Lower leg skin (tissue), 4 donors: ENCODE measurements around the gene CLMN. TPM values are rescaled to one million over a fixed set of nuclear protein-coding genes. Genes with fewer than 3 reads are reported as not detected.

ENCODE experiments used
- DNase-seq, 2 donors: peaks; one replicate each; pipeline ENCODE4 v3.0.0-alpha.2; 2019; ENCODE audit warnings: low spot score in 2 of 2
- H3K4me3 ChIP-seq: fragments of 200-600 bp; sonication (generic); 2 replicates; pipeline ENCODE4 v1.5.1; 2017; ENCODE audit warnings: mild to moderate bottlenecking, low read depth; ENCODE audit not compliant: poor library complexity, severe bottlenecking
- POLR2A ChIP-seq, 2 donors: fragments of 450-650 bp; IDR thresholded peaks; one replicate each; pipeline ENCODE4 v1.6.1; 2016 to 2017; ENCODE audit warnings: antibody characterized with exemption in 2 of 2, mild to moderate bottlenecking in 1 of 2, moderate library complexity in 1 of 2
- WGBS, 2 donors: methylation state at CpG; one replicate each; pipeline ENCODE4 v1.1.5; 2018; 5-methylcytosine and 5-hydroxymethylcytosine counted together
- intact Hi-C: fragments of 100-400 bp; cut with DNase I; formaldehyde crosslinking; loops from one replicate; pipeline ENCODE4 v1.15.0; 2023; ENCODE audit warnings: low total_unique reads
- total RNA-seq, 4 donors: library from RNA; depleted of rRNA; stranded (reverse); fragments of >200 nt; gene quantifications; one replicate each; pipeline ENCODE4 v1.1.0, GENCODE V29; 2016
- TF ChIP-seq, protein P1 (sequence below), 3 donors: fragments of 450-650 bp; IDR thresholded peaks; one replicate each; pipeline ENCODE4 v1.5.1; 2016; ENCODE audit warnings: antibody characterized with exemption in 3 of 3, mild to moderate bottlenecking in 3 of 3, moderate library complexity in 2 of 3

CLMN gene
- total RNA-seq, 4 donors from 2014 or later, result 5.6 to 7.6 (median 7.2) TPM

DNA sequence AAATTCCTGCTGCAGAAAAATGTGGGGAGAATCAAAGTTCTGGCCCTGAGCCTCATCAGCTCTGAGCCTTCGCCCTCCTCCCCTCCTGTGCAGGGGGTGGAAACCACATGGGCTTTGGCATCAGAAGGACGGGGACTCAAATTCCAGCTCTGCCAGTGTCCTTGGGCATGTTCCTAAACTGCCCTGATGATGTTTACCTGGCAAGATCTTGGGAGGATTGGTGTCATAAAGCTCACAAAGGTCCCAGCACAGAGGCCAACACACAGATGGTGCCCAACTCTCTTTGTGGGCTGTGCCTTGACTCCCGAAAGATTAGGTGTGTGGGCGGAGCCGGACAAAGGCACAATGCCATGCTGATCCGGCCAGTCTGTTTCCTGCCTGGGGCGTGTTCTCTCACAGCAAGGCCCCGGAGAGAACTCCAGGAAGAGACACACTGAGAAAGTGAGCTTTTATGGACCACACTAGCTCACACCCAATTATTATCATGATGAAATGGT lies 20.5 kb upstream of the CLMN start:
- WGBS, 2 donors, result 25 to 26% methylated on average over 7 to 8 of the region's 8 CpGs
- DNase-seq, result no peak
- intact Hi-C loops, result loop anchor here (5.0 kb wide), 1 partner anchor 272 kb away; no protein-coding TSS in a partner anchor
- TF ChIP-seq, protein P1, sequence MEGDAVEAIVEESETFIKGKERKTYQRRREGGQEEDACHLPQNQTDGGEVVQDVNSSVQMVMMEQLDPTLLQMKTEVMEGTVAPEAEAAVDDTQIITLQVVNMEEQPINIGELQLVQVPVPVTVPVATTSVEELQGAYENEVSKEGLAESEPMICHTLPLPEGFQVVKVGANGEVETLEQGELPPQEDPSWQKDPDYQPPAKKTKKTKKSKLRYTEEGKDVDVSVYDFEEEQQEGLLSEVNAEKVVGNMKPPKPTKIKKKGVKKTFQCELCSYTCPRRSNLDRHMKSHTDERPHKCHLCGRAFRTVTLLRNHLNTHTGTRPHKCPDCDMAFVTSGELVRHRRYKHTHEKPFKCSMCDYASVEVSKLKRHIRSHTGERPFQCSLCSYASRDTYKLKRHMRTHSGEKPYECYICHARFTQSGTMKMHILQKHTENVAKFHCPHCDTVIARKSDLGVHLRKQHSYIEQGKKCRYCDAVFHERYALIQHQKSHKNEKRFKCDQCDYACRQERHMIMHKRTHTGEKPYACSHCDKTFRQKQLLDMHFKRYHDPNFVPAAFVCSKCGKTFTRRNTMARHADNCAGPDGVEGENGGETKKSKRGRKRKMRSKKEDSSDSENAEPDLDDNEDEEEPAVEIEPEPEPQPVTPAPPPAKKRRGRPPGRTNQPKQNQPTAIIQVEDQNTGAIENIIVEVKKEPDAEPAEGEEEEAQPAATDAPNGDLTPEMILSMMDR (IDR thresholded peaks at IDR 0.05), result no peak
- TF ChIP-seq POLR2A (IDR thresholded peaks at IDR 0.05), result no peak
- no peak overlapping the region for H3K4me3 ChIP-seq

DNA sequence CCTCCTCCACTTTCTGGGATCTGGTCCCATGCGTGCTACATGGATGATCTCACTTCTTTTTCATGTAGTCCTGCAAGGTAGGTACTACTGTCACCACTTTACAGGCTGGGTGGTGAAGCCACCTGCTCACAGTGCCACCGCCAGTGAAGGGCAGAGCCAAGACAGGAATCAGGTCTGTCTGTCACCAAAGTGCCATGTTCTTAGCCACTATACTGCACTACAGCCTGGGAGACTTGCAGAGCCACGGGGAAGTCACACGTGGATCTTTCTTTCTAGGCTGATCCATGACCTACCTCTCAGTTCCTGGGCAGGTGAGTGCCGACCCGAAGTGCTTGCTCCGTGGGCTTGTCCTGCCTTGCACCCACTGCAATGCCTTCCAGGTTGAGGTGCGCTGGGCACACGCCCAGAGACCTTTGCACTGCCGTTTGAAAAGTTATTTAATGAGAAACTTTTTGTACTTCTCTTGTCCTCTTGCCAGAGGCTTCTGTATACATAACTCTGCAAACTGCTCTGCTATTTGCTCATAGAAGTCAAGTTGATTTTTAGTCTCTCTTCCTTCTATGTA lies 19.7 kb upstream of the CLMN start:
- no peak overlapping the region for H3K4me3 ChIP-seq
- 32 to 45% methylated on average over 10 of the region's 10 CpGs for WGBS, 2 donors
- intact Hi-C loops, result no loop called here
- no peak for DNase-seq
- TF ChIP-seq POLR2A (IDR thresholded peaks at IDR 0.05), result no peak
- TF ChIP-seq, protein P1 (IDR thresholded peaks at IDR 0.05), result no peak

DNA sequence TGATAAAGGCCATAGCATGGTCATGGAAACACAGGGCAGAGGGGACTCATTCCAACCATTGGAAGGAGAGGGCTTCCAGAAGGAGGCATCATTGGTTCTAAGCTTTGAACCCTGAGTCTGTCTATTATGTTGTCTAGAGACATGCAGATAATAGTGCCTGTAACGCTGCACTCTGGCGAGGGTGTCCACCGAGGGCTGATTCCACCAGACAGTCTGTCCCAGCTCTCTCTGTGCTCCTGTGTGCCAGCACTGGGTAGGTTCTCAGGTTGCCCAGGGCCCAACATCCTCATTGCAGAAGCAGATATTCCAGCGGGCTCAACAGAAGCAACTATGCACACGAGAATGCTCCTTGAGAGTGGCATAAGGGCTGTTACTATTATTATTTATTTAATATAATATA lies 18.7 kb upstream of the CLMN start:
- no peak for DNase-seq
- intact Hi-C loops, result no loop called here
- TF ChIP-seq POLR2A (IDR thresholded peaks at IDR 0.05), result no peak
- TF ChIP-seq, protein P1 (IDR thresholded peaks at IDR 0.05), result no peak
- no peak overlapping the region for H3K4me3 ChIP-seq
- 71 to 83% methylated on average over 5 of the region's 5 CpGs for WGBS, 2 donors

DNA sequence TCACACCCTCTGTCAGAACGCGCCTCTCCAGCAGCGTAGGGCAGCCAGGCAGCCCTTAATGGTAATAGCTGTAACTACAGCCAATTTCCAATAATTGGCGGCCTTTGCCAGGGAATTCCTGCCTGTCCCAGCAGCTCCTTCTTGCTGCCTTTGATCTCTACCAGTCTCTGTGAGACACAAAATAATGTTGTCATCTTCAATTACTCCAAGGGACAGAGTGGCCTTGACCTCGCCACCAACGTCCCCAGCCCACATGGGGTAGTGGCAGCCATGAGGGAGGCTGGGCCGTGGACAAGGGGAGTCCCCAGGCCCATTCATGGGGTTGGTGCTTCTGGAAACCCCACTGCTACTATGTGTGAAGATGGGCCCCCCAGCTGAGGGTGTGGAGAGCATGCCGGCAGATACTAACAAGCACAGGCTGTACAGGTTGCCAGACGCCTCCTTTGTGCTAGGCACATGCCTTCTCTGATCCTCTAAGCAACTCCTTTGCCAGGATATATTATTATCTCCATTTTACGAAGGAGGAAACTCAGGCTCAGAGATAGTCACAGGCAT lies 17.4 kb upstream of the CLMN start:
- DNase-seq, result no peak
- TF ChIP-seq, protein P1 (IDR thresholded peaks at IDR 0.05), result no peak
- TF ChIP-seq POLR2A (IDR thresholded peaks at IDR 0.05), result no peak
- intact Hi-C loops, result no loop called here
- no peak overlapping the region for H3K4me3 ChIP-seq
- WGBS, 2 donors, result 52 to 55% methylated on average over 10 of the region's 10 CpGs

DNA sequence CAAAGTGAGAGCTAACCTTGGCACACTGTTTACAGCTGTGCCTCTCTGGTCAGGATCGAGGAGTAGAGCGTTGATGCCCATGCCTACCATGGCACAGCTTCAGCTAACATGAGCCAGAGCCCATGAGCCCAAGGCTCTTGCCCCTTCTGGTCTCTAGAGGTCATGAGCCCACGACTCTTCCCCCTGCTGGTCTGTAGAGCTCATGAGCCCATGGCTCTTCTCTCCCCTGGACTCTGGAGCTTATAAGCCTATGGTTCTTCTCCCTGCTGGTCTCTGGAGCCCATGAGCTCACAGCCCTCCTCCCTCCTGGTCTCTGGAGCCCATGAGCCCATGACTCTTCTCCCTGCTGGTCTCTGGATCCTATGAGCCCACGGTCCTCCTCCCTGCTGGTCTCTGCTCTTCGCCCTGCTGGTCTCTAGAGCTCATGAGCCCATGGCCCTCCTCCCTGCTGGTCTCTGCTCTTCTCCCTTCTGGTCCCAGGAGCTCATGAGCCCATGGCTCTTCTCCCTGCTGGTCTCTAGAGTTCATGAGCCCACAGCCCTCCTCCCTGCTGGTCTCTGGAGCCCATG lies 16.6 kb upstream of the CLMN start:
- DNase-seq, result no peak
- intact Hi-C loops, result no loop called here
- WGBS, 2 donors, result 88 to 93% methylated on average over 5 of the region's 5 CpGs
- TF ChIP-seq, protein P1 (IDR thresholded peaks at IDR 0.05), result no peak
- TF ChIP-seq POLR2A (IDR thresholded peaks at IDR 0.05), result no peak
- H3K4me3 ChIP-seq, result no peak overlapping the region
